ENCODE results near the gene PTEN.
"Not testable (repeated sequence)": the region's sequence is repeated elsewhere in the genome, so short reads cannot be mapped to it uniquely, and the experiment has no call there.

PTEN gene

GRCh38 chr10:87873656-87874055 lies 10.2 kb downstream of the PTEN start:
- DNase-seq = no peak

- no peak for DNase-seq
These were observed 12.6 kb downstream of the PTEN start for GRCh38 chr10:87875929-87876571.

- DNase-seq = no peak
These were observed 15.4 kb downstream of the PTEN start for GRCh38 chr10:87878664-87879459.

- DNase-seq = no peak
These were observed 16.9 kb downstream of the PTEN start for GRCh38 chr10:87880336-87880735.

GRCh38 chr10:87881373-87882059 lies 18.1 kb downstream of the PTEN start:
- DNase-seq = not testable (repeated sequence)

GRCh38 chr10:87882555-87883294 lies 19.3 kb downstream of the PTEN start:
- DNase-seq = no peak

GRCh38 chr10:87886635-87887034 lies 23.2 kb downstream of the PTEN start:
- no peak for DNase-seq

GRCh38 chr10:87887146-87887545 lies 23.7 kb downstream of the PTEN start:
- DNase-seq = no peak

GRCh38 chr10:87887548-87888289 lies 24.3 kb downstream of the PTEN start:
- DNase-seq = no peak

- no peak for DNase-seq
These were observed 32.0 kb downstream of the PTEN start for GRCh38 chr10:87895430-87895829.

GRCh38 chr10:87896216-87896615 lies 32.8 kb downstream of the PTEN start:
- no peak for DNase-seq

- DNase-seq = not testable (repeated sequence)
These were observed 34.5 kb downstream of the PTEN start for GRCh38 chr10:87897957-87898356.

- DNase-seq = not testable (repeated sequence)
These were observed 40.0 kb downstream of the PTEN start for GRCh38 chr10:87903396-87903795.

- no peak for DNase-seq
These were observed 49.9 kb downstream of the PTEN start for GRCh38 chr10:87913156-87913921.

GRCh38 chr10:87915406-87915805 lies 52.0 kb downstream of the PTEN start:
- no peak for DNase-seq

- no peak for DNase-seq
These were observed 52.6 kb downstream of the PTEN start for GRCh38 chr10:87915989-87916388.

- no peak for DNase-seq
These were observed 53.1 kb downstream of the PTEN start for GRCh38 chr10:87916515-87916914.

- DNase-seq = no peak
These were observed 54.9 kb downstream of the PTEN start for GRCh38 chr10:87918254-87918859.

GRCh38 chr10:87920538-87920937 lies 57.1 kb downstream of the PTEN start:
- no peak for DNase-seq

GRCh38 chr10:87921931-87922688 lies 58.7 kb downstream of the PTEN start:
- no peak for DNase-seq

All from NCI-H446 treated with DMSO at 0.1 percent for 48 hours (cell line).